Stimulated activated CD4-positive, alpha-beta T cell treated with anti-CD3 and anti-CD28 coated beads, Interleukin-12 subunit alpha, Interleukin-12 subunit beta, amount 100 ng/mL, for 4 hours (primary cell): Measurements from ENCODE around the gene NCAPH2.

Experiments used
- DNase-seq: peaks from one replicate; pipeline ENCODE4 v3.0.0-alpha.2; 2020

Gene NCAPH2

DNA sequence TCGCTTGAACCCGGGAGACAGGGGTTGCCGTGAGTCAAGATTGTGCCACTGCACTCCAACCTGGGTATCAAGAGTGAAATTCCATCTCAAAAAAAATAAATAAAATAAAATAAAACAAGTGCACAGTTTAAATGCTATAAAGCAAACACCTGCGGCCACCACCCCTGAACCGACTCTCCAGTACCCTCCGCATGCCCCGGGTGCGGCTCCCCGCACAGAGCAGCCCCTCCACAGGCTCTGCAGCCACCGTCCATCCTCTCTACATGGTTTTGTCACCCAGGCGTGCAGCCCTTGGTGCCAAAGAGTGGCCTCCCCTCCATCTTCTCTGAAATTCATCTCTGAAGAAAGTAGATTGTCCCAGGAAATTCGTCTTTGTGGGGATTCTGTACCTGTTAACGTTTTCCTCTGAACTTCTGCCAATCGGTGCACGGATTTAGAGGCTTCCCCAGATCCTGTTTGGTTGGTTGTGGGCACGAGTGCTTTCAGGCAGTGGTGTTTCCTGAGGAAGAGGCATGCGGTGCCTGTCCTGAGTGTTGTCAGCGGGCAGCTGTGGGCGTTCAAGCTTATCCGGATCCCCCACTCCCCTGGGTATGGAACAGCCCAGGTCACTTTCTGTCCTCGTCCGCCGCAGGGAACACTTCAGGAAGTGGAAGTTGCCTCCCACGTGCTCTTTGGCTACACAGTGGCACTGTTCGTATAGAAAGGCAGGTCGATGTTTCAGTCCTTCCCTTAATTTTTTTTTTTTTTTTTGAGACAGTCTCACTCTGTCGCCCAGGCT is 17.3 kb upstream of the NCAPH2 start:
- no peak for DNase-seq

DNA sequence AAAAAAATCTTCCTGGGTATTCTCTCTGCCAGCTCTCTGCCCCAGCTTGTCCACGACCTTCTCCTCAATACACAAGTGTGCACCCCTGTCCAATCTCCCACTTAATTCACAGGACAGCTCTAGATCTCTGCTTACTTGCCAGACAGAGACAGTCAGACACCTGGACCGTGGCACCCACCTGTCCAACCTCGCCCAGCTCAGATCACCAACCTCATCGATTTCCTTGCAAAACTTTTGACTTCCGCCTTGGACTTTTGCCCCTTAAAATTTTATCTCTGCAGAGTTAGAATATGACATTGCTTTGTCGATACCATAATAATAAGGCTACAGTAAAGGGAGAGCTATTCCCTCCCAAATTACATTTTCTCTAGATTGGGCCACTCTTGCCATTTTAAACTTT is 10.9 kb upstream of the NCAPH2 start:
- no peak for DNase-seq

DNA sequence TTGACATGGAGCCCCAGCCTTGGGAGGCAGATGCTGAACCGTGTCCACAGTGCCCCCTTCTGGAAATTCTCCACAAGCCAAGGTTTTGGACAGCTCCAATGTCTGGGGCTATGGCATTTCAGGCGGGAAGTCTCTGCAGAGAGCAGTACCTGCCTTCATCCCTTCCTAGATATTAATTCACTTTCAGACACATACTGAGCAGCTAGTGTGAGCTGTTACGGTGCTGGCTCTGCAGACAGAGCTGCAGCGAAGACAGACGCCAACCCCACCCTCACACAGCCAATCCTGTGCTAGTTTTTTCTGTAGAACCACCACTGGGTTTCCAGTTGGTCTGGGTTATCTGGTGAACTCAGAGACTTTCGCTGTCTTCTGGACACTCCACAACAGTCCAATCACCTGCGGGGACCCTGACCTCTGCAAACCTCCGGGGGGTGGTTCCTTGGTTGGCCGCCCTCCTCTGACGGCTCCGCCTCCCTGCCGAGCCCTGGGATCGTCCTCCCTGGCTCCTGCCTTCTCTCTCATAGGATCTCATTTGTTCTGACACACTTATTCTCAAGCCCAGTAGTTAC is 9.6 kb upstream of the NCAPH2 start:
- DNase-seq = peak; percentile 54

DNA sequence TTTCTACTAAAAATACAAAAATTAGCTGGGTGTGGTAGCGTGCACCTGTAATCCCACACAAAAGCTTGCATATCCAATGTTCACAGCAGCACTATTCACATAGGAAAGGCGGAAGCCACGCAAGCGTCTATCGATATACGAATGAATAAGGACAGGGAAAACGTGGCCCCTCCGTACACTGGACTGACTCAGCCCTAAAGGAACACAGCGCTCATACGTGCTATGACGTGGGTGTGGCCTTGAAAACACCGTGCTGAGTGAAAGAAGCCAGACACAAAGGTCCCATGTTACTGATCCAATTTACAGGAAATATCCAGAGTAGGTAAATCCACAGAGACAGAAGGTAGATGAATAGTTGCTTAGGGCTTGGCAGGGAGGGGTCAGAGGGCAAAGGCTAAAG is 7.6 kb upstream of the NCAPH2 start:
- DNase-seq = no peak

DNA sequence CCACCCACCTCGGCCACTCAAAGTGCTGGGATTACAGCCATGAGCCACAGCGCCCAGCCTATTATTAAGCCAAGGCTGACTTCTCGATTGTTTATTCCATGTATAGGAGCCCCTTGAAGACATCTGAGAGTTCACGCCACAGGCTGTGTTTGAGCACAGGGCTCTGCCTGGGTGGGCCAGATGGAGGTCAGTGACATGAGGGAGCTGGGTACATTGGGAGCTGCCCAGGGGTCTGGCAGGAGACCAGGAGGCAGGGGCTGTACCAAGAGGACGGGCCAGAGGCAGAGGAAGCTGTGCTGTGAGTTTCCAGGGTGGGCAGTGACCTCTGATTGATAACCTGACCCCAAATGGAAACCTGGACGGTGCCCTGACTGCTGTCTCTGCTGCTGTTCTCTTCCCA is 5.9 kb upstream of the NCAPH2 start:
- no peak for DNase-seq

DNA sequence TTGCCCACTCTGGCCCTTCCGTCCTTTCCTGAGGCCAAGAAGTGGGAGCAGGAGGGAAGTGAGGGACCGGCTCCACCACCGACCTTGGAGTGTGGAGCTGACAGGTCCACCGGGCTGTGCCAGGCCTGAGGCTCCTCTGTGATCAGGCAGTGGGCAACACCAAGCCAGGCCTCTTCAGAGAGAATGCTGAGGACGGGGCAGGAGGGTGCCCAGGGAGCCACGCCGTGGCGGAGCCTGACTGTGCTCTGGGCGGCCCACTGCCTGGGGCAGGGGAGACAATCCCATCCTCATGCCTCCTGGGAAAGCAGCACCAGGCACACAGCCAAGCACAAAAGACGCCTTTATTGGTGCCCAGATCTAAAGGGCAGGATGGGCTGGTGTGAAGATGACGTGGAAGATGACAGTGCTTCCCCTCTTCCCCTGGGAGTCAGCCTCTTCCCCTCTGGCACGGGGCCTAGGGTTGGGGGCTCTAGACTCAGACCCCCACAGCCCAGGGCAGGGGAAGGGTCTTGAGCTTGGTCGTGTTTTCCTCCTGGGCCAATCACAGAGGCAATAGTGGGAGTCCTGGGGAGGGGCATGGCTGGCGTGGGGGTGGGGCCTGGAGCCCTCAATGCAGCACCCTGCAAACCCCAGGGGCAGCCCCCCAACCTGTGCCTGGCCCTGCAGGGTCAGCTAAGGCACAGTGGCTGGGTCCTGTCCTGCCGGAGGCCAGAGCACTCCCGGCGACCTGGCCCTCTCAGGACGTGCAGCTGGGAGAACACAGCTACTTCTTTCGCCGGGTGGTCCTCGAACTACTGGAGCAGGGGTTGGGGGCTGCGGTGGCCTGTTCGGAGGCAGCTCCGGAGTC is 5.2 kb upstream of the NCAPH2 start:
- no peak for DNase-seq

DNA sequence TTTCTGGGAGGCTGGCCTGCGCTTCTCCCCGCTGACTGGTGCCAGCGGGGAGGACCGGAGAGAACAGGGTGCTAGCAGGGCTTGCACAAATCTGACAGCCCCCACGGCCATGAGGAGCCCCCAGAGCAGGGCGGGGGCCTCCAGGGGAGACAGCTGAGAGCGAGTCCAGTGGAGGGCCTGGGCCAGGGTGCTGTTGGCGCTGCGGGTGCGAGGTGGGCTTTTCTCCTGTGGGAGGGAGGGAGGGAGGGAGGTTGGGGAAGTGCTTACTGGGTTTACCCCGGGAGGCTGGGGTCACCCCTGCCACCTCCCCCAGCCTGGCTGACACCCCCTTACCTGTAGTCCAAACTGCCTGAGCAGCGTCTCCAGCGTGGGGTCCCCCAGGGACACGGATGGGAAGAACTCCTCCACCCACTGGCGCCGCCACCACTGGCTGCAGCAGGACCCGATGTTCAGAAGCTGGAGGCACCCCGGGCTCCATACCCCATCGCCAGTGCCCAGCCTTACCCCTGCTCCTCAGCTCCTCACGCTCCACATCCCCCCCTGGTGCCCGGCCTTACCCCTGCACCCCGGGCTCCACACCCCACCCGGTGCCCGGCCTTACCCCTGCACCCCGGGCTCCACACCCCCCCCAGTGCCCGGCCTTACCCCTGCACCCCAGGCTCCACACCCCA is 4.4 kb upstream of the NCAPH2 start:
- no peak for DNase-seq

DNA sequence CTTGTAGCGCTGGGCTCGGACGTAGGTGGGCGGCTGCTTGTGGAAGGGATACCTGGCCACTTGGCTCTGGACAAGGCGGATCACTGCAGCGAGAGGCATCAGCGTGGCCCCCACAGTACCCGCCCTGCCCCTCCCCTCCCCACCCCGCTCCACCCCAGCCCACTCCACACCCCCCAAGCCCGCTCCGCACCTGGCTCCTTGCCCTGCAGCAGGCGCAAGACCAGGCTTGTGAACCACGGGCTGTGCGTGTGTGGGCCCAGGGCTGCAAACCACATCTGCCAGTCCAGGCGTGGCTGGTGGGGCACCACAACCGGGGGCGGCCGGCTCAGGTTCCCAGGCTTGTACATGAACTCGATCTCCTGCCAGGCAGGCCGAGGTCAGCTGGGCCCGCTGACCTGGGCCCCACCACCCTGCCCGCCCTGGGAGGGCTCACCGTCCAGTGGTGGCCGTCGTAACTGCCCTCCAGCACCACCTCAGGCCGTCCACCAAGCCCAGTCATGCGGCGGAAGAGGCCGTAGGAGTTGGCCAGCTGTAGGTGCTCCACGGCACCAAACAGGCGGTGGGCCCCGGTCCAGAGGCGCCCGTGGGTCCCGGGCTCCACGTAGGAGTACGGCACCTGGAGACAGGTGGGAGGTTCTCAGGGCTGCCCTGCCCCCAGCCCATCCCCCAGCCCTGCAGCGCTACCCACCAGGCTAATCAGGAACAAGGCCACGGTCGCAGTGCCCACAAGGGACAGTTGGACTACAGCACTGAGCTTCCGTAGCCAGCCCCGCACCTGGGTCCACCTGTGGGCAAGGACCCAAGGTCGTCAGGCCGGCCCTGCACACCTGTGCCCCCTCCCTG is 3.4 kb upstream of the NCAPH2 start:
- no peak for DNase-seq

DNA sequence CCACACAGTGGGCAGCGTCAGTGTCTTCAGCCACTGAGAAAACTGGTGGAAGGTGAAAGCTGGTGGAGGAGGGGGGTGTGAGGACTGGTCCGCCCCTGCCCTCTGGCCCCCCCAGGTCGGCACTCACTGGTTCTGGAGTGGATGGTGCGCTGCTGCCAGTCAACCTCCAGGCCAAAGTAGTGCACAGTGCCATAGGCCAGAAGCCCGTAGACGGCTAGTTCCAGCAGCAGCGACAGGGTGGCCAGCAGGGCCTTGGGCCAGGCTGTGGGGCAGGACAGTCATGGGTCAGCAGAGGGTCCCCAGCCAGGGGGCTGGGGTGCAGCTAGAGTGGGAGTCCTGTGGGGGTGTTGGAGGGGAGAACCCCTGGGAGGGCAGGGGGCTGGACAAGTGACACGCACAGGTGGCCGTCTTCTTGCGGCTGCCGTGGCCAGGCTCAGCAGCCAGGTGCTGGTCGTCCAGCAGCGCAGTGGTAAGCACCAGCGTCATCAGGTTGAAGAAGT is 2.7 kb upstream of the NCAPH2 start:
- no peak for DNase-seq

DNA sequence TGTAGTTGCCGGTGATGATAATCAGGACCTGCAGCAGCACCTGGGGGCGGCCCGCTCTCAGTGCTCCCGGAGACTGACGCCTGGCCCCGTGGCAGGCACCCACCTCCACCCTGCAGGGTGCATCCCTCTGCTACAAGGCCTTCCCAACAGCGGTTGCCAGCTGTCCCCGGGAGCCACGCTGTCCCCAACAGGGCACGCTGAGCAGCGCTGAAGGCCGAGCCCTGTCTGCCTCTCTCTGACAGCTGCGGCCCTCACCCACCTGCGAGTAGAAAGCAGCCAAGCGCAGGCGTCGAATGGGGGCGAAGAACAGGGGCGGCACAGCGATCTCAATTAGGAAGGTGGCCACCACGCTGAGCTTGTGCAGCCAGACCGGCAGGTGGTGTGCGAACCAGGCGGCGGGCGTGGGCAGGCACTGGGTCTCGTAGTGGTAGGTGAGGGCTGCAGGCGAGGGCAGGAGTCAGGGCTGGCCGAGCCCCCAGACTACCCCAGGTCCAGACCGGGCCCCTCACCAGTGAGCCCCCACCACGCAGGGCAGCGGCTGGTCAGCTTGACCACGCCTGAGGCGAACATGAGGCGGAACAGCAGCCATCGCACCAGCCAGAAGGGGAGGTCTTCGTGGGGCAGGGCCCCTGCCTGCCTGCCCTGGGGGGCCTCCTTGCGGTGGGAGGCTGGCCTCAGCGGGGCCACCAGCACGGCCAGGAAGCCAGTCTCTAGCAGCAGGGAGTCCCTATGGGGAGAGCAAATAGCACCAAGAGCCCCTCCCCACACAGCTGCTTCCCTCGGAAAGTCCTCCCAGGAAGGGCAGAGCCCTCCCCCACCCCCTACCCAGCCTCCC is 2.0 kb upstream of the NCAPH2 start:
- no peak for DNase-seq

DNA sequence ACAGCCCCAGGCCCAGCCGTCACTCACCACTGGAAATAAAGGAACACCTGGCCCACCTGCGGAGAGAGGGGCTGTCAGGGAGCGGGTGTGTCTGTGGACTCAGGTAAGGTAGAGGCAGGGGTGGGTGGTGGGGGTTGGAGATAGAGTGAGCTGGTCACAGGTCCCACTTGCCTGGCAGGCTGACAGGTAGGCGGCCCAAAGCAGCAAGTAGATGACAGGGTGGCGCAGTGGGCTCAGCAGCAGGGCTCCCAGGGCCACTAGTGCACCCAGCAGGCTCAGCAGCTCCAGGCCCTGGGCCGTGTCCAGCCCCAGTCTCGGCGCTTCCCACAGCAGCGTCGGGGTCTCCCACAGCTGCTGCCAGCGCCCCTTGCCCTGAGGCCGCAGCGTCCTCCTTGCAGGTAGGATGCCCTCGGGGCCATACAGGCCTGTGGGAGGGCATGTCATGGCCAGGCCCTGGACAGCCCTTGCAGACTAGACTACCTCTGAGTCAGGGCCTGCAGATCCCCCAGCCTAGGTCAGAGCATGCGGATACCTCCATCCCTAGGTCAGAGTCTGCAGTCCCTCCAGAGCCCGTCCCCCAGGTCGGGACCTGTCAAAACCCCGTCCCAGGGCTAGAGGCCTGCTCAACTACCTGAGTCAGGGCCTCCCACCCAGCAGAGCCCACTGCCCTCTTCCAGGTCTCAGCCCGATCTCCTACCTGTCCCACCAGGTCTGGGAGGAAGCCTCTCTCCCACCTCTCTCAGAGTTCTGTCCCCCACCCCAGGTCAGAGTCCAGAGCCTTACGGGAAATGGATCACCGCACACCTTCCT is 1.2 kb upstream of the NCAPH2 start:
- DNase-seq = peak; percentile 13

DNA sequence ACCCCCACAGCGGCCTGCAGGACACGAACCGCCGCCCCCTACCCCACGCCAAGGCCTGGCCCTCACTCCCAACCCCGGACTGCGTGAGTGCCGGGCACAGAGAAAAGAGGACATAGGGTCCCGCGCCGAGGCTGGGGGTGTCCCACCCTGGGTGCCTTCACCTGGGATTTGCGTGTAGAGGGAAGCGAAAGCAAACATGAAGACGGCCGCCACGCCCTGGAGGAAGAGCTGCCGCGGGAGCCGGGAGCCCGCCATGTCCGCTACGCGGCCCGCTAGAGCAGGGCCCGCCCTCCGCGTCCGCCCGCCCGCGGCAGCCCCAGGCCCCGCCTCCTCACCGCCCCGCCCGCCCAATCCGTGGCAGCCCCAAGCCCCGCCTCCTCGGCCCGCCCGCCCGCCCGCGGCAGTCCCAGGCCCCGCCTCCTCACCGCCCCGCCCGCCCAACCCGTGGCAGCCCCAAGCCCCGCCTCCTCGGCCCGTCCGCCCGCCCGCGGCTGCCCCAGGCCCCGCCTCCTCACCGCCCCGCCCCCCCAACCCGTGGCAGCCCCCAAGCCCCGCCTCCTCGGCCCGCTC is 518 bp upstream of the NCAPH2 start, which contains the start of gene LMF2:
Gene LMF2, minus strand, starts transcription at position 282 of the 570 bp plus-strand sequence. Its CDS starts 27 bp downstream, at position 255.
- DNase-seq = peak; percentile 94

DNA sequence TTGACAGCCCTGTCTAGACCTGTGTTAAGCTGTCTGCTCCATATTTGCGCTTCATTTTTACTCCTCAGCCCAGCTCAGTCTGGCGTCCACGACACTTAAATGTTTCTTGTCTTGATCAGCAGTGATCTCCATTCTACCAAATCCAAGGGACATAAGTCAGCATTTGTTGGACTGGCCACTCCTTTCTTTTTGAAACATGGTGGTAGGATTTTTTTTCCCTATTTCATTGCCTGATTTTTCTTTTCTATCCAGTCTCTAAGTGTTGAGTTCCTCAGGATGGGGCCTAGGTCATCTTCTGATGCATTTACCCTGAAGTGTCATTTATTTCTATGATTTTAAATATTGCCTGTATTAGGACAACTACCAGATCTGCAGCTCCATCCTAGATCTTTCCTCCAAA is 873 bp downstream of the NCAPH2 start:
- DNase-seq = no peak

DNA sequence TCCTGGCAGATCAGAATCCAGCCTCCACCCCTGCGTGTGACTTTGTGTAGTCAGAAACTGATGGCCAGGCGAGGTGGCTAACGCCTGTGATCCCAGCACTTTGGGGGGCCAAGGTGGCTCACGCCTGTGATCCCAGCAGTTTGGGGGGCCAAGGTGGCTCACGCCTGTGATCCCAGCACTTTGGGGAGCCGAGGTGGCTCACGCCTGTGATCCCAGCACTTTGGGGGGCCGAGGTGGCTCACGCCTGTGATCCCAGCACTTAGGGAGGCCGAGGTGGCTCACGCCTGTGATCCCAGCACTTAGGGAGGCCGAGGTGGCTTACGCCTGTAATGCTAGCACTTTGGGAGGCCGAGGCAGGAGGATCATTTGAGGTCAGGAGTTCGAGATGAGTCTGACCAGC is 5.2 kb downstream of the NCAPH2 start:
- DNase-seq = no peak

DNA sequence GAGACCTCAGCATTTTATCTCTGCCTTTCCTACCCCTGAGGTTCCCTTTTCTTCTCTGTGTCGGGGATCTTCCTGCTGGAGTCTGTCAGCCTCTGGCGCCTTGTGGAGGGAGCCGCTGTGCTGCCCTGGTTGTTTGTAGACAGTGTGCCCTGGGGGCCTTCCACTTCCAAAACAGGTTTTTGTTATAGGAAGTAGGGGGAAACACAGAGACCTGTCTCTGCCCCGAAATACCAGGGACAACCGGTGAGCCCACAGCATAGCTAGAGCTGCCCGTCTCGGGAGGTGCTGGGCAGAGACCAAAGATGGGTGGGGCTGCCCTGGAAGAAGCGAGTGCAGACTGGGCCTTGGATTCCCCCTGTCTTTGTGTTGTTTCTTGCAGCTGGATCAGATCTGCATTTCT is 8.0 kb downstream of the NCAPH2 start:
- DNase-seq = no peak

DNA sequence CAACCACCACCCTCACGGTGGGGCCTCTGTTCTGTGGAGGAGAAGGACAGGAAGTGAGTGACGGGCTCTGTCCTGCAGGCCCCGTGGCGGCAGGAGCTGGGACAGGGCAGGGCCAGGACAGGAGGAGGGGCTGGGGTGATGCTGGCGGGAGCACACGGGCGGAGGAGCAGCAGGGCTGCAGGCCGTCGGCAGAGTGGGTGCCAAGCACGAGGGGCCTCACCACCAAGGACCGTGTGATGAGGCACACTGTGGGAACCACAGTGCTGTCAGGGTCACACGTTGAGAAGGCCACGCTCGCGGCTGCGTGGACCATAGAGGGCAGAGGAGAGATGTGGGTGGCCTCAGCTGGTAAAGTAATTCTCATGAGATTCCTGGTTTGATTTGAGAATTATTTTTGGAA is 8.9 kb downstream of the NCAPH2 start:
- no peak for DNase-seq

DNA sequence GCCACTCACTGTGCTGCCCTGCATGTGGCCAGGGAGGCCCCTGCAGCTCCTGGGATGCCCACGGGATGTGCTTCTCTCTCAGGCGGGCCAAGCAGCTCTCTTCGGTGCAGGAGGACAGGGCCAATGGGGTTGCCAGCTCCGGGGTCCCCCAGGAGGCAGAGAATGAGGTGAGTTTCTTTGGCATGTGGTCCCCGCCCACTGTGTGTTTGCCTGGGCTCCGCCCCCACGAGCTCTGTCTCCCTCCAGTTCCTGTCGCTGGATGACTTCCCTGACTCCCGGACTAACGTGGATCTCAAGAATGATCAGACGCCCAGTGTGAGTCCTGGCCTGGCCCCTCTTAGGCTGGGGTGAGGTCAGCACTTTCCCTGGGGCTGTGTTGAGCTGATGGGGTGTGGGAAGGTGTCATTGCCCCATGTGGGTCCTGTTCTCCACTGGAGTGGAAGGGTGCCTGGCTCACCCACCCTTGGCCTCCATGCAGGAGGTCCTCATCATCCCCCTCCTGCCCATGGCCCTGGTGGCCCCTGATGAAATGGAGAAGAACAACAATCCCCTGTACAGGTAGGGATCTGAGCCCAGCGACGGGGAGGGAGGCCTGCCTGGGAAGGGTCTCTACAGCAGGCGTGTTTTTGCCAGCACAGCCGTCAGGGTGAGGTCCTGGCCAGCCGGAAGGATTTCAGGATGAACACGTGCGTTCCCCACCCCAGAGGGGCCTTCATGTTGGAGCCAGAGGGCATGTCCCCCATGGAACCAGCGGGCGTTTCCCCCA is 9.7 kb downstream of the NCAPH2 start:
- DNase-seq = no peak

DNA sequence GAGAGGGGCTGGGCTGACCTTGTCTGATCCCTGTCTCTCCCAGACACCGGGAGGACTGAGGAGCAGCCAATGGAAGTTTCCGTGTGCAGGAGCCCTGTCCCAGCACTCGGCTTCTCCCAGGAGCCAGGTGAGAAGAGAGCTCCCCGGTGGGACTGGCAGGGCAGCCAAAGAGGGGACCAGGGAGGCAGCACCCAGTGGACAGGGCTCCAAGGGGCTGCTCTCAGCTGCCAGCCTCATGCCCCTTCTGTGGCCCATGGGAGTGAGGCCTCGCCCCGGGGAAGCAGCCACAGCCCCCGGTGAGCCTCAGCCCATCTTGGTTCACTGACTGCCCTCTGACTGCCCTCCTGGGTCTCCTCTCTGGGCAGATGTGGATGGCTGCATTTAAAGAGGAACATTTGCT is 10.6 kb downstream of the NCAPH2 start:
- DNase-seq = no peak

DNA sequence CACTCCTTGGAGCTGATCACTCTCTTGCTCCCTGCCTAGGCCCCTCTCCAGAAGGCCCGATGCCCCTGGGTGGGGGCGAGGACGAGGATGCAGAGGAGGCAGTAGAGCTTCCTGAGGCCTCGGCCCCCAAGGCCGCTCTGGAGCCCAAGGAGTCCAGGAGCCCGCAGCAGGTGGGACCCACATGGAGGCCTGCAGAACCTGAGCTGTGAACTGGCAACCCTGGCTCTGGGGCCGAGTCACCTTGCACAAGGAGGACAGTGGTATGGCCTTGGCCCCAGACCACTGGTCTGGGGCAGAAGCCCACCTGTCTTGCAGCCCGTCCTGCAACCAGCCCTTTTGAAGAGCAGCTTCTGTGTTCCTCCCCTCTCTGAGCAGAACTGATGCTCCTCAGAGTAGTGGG is 11.1 kb downstream of the NCAPH2 start:
- DNase-seq = no peak
